GM21619 (cell line): ENCODE measurements around the gene NUP214.
"Not testable (repeated sequence)": the region's sequence is repeated elsewhere in the genome, so short reads cannot be mapped to it uniquely, and the experiment has no call there.

Experiments
- ATAC-seq: cut with Tn5 transposase; IDR thresholded peaks from one replicate; pipeline ENCODE4 v1.9.1; 2021; ENCODE audit not compliant: unreplicated experiment

The NUP214 gene

DNA sequence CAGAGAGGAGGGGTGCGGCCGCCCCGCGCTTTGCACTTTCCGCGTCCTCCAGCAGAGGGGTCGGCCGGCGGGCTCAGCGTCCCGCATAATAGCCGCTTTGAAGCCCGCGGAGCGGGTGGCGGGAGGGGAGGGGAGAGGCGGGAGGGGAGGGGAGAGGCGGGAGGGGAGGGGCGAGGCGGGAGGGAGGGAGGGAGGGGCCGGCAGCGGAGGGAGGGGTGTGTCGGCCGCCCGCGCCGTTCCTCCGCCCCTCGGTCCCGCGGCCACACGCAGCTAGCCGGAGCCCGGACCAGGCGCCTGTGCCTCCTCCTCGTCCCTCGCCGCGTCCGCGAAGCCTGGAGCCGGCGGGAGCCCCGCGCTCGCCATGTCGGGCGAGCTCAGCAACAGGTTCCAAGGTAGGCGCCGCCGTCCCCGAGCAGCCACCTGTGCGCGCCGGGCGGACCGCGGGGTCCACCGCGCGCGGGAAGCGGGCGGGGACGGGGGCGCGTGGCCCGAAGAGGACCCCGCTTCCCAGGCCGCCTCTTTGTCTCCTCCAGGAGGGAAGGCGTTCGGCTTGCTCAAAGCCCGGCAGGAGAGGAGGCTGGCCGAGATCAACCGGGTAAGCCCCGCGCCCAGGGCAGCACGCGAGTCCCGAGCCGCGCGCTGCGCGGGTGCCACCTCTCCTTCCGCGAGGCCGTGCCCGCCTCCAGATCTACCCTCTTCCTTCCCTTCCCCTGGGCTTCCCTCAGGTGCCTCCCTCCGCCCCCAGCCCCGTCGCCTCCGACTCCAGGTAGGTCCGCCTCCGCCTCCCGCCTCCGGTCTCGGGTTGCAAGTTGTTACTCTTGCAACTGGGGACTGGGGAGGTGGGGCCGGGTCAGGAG is 28.9 kb upstream of the NUP214 start, which contains the start of gene AIF1L:
Gene AIF1L (plus strand): TSS at position 263 of the 857 bp plus-strand sequence. CDS start 99 bp downstream, at position 362.
- ATAC-seq: no peak

DNA sequence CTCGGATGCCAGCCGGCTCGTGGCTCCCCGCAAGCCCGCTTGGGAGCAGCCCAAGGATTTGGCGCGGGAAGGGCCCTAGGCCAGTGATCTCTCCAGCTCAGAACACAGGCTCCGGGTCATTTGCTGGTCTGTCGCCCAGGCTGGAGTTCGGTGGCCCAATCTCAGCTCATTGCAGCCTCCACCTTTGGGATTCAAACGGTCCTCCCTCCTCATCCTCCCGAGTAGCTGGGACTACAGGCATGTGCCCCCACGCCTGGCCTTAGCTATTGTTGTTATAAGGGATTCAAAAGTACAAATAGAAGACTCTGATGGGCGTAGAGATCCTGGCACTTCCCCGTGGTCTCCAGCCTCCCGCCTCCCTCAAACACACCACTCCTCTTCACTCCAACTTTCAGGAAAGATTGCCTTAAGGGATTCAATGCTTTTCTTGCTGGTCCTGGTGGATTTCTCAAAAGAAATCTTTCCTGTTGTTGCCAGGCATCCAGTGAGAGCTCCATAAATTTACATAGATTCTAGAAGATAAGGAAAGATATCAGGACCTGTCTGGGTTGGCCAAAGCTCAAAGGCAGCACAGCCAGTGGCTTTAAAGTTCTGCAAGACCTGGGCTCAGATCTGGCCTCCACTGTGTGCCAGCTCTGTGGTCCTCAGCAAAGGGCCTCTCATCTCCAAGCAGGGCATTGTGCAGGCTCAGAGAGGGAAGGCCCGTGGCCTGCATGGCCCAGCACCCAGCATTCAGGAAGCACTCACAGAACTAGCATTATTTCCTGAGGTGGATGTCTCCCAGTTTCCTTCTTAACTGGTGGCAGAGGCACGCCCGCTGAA is 28.0 kb upstream of the NUP214 start:
- no peak for ATAC-seq

- no peak for ATAC-seq
Observed at GRCh38 chr9:131097948-131098278, 27.5 kb upstream of the NUP214 start.

DNA sequence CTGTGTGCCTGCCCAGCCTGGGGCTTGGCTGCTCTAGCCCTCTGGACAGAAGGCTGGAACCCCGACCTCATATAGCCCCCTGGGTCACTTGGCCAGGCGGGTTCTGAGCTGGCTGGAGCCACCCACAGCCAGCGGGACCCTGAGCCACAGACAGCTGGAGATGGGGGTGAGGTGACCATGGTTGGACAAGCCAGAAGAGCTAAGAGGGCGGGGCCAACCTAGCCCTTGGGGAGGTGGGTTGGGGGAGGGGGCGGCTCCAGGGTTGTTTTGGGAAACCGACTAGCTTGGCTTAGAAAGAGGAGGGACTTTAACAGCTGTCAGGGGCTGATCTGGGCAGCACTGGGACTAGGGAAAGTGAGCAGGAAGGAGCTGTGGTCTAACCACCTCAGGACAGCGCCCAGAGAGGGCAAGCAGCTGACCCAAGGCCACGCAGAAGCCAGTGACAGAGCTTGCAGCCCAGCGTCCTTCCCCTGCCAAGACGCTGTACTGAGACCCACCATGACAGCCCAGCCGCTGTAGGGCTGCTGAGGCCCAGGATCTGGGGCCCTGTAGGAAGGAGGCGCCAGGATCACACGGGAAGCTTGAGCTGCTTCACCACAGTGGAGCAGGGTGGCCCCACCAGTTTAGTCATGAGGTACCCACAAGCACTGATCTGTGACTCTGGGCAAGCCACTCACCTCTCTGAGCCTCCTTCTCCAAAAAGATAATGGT is 26.8 kb upstream of the NUP214 start:
- no peak for ATAC-seq

DNA sequence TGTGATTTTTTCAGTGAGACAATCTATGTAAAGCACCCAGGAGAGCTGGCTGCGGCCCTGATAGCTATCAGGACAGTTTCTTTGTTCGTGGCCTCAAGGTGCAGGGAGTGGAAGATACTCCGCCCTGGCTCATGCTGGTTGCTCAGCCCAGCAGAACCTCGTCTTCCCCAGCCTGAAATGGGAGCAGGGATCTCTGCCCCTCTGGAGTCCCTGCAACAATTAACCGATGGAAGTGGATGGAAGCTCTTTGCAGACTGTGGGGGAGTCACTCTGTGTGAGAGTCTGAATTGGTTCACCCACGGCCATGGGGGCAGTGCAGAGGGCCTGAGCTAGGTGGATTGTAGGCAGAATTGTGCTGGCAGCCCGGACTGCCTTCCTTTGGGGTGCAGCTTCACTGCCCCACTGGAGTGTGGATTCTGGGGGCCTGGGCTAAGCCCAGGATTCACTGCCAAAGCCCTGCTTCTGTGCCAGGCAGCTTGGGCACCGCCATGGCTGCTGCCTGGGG is 26.2 kb upstream of the NUP214 start:
- no peak for ATAC-seq

DNA sequence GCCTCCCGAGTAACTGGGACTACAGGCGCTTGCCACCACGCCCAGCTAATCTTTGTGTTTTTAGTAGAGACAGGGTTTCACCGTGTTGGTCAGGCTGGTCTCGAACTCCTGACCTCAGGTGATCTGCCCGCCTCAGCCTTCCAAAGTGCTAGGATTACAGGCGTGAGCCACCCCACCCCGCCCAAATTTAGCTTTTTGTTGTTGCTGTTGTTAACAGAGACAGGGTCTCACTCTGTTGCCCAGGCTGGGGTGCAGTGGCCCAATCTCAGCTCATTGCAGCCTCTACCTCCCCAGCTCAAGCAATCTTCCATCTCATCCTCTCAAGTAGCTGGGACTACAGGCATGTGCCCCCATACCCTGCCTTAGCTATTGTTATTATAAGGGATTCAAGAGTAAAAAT is 25.5 kb upstream of the NUP214 start:
- ATAC-seq: not testable (repeated sequence)

- ATAC-seq: no peak
Observed at GRCh38 chr9:131100445-131100844, 24.9 kb upstream of the NUP214 start.

DNA sequence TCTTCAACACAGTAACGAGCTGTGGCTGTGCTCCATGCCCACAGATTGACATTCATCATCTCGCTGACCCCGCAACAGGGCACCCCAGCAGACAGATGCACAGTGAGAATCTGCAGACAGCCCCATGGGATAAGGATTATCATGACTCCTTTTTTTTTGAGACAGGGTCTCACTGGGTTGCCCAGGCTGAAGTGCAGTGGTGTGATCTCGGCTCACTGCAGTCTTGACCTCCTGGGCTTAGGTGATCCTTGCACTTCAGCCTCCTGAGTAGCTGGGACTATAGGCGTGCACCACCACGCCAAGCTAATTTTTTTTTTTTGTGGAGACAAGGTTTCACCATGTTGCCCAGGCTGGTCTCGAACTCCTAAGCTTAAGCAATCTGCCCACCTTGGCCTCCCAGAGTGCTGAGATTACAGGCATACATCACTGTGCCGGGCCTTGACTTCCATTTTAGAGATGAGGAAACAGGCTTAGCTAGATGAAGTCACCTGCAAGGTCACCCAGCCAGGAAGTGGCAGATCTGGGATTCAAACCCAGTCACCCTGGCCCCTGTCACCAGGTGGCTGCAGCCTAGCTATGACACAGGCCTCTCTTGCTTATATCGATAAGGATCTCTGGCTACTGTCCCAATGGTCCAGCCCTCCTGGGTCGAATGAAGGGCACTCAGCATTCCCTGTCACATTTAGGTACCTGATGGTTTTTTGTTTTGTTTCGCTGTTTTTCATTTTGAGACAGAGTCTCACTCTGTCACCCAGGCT is 24.0 kb upstream of the NUP214 start:
- no peak for ATAC-seq

DNA sequence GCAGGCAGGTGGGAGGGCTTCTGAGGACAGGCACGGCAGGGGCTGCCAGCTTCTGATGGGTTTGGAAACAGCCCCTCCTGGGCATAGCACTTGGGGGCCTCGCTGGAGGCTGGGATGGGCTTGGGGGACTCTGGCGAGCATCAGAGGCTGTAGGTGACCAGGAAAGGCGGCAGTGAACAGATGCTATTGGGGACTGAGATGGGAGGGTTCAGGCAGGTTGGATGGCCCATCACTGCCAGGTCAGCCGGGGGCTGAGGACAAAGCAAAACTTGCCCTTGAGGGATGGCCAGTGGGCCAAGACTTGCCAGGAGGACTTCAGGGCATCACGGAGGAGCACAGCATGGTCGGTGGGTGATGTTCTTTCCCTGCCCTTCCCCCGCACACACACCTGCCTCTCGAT is 22.4 kb upstream of the NUP214 start:
- no peak for ATAC-seq

GRCh38 chr9:131103535-131103934 is 21.9 kb upstream of the NUP214 start:
- no peak for ATAC-seq

DNA sequence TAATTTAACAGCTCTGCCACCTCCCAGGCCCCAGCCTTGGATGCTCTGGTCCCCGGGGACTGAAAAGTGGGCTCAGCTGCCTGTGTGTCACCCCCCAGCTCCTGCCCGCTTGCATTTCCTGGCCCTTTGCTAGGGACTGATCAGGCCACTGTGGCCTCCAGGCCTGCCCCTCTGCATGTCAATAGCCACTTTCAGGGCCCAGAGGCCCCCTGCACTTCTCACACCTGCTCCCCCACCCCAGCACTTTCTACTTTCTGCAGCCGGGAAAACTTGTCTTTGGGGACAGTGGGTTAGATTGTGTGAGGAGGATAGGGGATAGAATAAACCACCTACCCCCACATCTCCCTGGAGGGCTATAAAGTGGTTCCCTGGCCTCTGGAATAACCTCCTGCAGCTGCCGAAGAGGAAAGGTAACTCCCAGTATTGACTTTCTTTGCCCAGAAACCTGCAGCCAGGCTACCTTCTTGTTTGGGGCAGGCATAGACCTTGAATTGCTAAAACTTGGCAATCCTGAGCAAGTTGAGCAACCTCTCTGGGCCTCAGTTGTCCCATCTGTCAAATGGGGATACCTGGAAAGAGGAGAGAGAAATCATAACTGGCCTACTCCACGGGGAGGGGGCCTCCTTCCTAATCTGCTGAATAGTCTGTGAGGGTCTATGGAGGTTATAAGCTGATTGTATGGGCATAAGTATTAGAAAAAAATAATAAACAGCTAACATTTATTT is 21.2 kb upstream of the NUP214 start:
- no peak for ATAC-seq

DNA sequence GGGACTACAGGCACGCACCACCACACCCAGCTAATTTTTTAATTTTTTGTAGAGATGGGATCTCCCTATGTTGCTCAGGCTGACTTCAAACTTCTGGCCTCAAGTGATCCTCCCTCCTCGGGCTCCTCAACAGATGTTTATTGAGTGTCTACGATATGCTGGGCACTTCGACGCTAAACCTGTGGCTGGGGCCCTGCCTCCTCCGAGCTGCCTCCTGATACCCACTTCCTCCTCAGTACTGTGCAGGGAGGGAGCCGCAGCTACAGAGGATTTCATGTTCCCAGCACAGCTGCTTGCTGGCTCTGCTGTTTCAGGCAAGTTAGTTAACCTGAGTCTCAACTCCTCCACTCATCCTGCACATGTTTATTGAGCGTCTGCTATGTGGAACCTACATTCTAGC is 19.4 kb upstream of the NUP214 start:
- no peak for ATAC-seq

- ATAC-seq: no peak
Observed at GRCh38 chr9:131107760-131108159, 17.6 kb upstream of the NUP214 start.

DNA sequence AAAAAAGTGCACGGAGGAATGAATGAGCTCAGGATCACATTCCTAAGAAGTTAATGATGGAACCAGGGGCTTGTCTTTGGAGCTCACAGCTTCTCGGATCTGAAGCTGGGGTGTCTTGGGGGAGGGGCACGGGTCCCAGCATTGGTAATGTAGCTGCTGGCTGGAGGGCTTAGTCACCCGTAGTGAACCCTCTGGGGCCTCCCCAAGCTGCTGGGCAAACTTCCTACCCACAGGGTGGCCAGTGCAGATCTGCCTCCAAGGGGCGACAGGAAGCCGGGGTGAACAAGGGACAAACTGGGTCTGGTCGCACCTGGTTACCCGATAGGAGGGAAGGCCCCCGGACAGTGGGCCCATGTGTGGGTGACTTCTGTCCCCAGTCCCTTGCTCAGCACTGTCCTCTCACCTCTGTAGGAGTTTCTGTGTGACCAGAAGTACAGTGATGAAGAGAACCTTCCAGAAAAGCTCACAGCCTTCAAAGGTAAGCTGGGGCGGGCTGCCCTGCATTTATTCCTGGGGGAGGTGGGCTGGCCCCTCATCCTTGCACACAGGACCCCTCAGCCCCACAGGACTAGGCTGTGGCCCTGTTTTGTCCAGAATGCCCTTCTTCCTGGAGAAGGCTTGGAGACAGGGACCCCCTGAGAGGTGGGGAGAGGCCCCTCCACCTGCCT is 14.1 kb upstream of the NUP214 start:
- ATAC-seq: no peak

- no peak for ATAC-seq
Observed at GRCh38 chr9:131111854-131112311, 13.5 kb upstream of the NUP214 start.

- no peak for ATAC-seq
Observed at GRCh38 chr9:131112374-131113154, 12.8 kb upstream of the NUP214 start.

DNA sequence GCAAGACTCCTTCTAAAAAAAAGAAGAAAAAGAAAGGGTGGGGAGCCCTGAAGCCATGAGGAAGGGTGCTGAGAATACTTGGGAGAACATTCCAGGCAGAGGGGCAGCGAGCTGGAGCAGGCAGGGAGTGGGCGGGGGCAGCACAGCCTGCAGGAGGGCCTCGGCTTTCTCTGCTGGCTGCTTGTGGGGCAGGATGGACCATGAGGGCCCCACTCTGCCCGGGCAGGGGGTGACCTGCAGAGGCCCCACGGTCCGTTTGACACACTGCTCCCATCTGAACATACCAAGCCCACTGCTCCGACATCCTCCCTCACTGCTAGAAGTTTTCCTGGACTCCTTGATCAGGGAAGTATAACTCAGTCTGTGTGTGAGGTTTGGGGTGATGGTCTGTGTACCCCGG is 11.7 kb upstream of the NUP214 start:
- no peak for ATAC-seq

GRCh38 chr9:131114084-131114535 is 11.3 kb upstream of the NUP214 start:
- no peak for ATAC-seq
